Inflammatory macrophage (primary cell): Measurements from ENCODE around the gene SFTPB.
"Not testable (repeated sequence)": the region's sequence is repeated elsewhere in the genome, so short reads cannot be mapped to it uniquely, and the experiment has no call there.

ENCODE experiments used
- DNase-seq, 2 donors: peaks; one replicate each; pipeline ENCODE4 v3.0.0-alpha.2; 2020 to 2022

SFTPB gene

DNA sequence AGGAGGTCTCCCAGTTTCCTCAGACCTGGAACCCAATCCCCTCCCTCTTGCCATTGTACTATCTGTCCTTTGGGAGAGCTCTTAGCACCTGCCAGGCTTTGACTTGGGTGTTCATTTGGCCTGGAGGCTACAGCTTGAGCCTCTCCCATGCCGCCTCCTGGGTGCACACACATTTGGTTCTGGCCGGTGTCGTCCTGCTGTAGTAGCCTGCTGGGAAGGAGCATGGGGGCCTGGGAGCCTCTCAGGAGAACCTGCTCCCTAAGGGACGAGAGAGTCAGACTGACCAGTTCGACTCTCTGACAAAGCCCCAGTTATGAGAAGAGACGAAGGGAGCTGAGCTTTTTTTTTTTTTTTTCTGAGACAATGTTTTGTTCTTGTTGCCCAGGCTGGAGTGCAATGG, 7.4 kb upstream of the SFTPB start:
- DNase-seq, result no peak

DNA sequence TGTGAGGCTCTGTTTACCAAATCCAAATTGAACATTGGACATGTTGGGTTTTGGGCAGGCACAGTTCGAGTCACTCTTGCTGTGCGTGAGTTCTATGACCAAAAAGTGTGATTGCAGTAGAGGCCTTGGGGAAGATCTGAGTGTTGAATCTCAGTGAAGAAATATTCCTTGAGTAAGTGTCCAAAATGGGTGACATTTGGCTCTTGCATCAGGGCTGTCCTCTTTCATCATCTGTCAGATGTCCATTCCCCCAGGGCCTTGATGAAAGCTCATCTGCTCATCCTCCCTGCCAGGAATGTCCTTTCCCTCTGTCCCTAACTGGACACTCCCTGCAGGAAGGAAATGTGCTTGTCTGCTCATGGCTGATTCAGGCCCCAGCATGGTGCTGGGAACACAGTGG, 6.4 kb upstream of the SFTPB start:
- peak; percentile 86 to 91 for DNase-seq

DNA sequence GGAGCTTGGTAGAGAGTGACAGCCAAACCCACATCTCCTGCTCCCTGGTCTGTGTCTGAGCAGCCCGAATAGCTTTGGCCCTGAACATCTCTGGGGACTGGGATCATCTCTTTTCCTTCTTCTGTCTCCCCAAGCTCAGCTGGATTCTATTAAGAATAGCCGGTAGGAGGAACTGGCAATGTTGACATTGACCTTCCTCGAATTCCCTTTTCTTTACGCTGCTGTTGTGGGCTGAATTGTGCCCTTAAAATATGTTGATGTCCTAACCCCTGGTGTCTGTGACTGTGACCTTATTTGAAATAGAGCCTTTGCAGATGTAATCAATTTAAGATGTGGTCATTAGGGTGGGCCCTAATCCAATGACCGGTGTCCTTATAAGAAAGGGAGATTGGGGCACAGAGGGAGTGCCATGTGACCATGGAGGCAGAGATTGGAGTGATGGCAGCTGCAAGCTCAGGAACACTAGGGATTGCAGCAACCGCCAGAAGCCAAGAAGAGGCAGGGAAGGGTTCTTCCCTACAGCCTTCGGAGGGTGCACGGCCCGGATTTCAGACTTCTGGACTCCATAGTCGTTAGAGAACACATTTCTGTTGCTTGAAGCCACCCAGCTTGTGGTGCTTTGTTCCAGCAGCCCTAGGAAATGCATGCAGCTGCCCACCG, 5.8 kb upstream of the SFTPB start:
- DNase-seq, result peak; percentile 63 to 69

- DNase-seq, result peak; percentile 29 to 54
Measured at GRCh38 chr2:85672456-85672855, 4.5 kb upstream of the SFTPB start.

GRCh38 chr2:85670416-85670815, 2.4 kb upstream of the SFTPB start:
- DNase-seq, result not testable (repeated sequence)

GRCh38 chr2:85669549-85669948, 1.6 kb upstream of the SFTPB start:
- DNase-seq, result peak in 1 of 2 donors; percentile 19

- no peak for DNase-seq
Measured at GRCh38 chr2:85668857-85669142, 801 bp upstream of the SFTPB start.

DNA sequence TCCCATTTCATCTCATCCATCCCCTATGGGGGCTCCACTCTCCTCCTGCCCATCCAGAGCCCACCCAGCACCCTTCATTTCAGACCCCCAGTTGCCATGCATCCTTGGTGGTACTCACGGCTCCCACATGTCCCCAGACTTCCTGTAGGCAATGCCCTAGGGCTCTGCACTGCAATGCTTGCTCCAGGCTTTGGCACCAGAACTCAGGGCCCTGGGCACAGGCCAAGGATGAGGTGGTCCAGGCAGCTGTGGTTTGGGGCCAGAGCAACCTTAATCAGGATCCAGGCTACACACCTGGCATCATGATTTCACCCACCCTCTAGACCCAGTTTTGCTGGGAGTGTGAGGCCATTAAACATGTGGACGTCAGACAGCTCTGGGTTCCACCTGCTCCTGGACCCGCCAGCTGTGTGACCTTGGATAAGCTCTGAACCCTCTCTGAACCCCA, 414 bp downstream of the SFTPB start:
- no peak for DNase-seq

- peak; percentile 61 to 72 for DNase-seq
Measured at GRCh38 chr2:85666435-85667316, 1.3 kb downstream of the SFTPB start.

DNA sequence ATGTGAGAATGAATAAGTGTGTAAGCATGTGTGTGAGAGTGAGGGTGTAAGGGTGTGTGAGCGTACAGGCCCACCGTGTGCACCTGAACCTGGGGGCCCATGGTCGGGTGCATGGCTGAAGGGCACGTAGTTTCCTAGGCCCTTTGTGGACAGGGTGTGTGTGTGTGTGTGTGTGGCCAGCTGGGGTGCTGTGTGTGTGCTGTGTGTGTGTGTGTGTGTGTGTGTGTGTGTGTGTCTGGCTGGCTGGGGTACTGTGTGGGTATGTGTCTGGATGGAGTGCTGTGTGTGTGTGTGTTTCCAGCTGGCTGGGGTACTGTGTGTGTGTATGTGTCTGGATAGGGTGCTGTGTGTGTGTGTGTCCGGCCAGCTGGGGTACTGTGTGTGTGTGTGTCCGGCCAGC, 2.0 kb downstream of the SFTPB start:
- no peak for DNase-seq

GRCh38 chr2:85665264-85665937, 2.6 kb downstream of the SFTPB start:
- no peak for DNase-seq

DNA sequence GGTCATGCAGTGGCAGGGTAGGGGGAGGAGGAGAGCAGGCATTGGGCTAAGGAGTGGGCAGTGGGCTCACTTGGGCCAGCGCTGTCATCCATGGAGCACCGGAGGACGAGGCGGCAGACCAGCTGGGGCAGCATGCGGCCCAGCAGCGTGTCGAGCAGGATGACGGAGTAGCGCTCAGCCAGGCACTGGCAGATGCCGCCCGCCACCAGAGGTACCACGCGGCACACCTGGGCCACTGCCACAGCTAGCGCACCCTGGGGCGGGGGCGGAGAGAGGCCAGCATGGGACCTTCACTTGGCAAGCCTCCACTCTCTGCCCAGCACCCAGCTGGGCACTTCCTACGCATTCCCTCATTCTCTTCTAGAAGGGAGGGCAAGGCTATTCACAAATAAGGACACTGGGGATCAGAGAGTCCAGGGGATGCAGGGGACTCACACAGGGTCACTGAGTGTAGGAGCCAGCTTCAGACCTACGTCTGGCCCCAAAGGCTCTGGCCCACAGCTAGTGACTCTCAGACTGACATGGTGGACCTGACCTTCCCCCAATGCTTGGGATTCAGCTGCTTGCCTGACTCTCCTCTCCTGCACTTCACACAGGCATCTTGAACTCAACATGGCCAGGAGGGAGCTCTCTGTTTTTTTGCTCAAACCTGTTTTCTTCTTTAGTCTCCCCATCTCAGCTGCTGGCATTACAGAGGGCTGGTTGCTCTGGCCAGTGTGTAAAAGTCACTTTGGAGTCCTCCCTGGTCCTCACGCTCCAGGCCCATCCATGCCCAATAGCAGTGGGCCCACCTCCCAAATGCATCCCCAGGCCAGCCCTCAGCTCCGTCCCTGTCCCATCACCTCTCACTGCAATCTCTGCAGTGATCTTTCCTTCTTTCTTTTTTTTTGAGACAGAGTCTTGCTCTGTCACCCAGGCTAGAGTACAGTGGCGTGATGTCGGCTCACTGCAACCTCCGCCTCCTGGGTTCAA, 4.1 kb downstream of the SFTPB start:
- no peak for DNase-seq

- DNase-seq, result no peak
Measured at GRCh38 chr2:85662899-85663593, 5.0 kb downstream of the SFTPB start.

GRCh38 chr2:85661139-85661858, 6.7 kb downstream of the SFTPB start:
- no peak for DNase-seq

DNA sequence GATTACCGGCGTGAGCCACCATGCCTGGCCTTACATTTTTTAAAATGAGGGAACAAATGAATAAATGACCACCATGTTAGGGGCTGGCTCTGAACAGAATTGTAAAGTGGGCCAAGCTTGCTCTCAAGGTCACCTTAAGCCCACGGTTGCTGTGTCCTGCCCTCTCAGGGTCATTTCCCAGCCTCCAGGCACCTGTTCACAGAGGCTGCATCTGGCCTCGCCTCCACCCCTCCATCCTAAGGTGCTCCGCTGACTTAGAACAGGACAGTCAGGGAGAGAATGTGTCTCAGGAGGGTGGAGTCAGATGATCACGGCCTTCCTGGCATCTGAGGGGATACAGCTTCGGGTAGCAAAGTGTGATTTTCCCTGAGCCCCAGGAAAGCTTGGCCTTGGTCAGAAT, 7.3 kb downstream of the SFTPB start:
- no peak for DNase-seq

DNA sequence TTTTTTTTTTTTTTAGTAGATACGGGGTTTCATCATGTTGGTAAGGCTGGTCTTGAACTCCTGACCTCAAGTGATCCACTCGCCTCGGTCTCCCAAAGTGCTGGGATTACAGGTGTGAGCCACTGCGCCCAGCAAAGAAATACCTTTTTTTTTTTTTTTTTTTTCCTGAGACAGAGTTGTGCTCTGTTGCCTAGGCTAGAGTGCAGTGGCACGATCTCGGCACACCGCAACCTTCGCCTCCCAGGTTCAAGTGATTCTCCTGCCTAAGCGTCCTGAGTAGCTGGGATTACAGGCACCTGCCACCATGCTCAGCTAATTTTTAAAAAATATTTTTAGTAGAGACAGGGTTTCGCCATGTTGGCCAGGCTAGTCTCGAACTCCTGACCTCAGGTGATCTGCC, 7.7 kb downstream of the SFTPB start:
- not testable (repeated sequence) for DNase-seq

DNA sequence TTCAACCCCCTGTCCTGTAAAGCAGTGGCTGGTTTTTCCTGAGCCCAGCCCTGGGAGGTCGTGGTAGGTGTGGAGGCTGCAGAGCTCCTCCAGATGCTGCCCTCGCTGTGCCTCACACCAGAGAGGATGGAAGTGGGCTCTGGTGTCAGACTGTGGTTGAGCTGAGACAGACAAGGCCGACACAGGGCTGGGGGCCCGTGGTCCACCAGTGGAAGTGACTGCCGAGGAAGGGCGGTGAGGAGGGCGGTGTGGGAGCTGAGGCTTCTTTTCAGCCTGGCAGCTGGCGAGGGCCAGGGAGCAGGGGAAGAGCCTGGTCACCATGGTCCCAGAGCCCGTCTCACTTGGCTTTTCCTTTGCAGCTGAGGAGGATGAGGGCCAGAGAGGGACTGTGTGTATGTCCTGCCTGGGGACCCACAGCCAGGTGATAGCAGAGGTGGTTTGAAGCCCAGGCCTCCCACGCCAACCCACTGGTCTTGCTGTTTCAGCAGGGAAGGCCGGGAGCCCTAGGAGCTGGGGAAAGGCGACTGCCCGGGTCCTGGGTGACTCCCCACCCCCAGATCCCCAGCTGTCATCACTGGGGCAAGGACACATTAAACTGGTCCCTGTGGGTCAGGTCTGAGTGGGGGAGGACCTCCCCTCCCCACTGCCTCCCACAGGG, 8.5 kb downstream of the SFTPB start:
- no peak for DNase-seq

DNA sequence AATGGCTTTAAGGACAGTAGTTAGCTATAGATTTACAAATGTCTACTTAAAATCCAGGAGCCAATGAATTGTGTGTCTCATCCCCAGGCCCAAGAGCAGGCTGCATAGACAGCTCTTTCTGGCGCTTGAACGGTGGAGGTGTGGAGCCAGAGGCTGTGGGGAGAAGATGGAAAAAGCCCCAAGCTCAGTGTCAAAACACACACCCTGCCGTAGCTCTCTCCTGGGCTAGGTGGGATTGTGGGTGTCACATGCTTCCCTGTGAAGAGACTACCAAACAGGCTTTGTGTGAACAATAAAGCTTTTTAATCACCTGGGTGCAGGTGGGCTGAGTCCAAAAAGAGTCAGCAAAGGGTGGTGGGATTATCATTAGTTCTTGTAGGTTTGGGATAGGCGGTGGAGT, 10.6 kb downstream of the SFTPB start:
- DNase-seq, result not testable (repeated sequence)

DNA sequence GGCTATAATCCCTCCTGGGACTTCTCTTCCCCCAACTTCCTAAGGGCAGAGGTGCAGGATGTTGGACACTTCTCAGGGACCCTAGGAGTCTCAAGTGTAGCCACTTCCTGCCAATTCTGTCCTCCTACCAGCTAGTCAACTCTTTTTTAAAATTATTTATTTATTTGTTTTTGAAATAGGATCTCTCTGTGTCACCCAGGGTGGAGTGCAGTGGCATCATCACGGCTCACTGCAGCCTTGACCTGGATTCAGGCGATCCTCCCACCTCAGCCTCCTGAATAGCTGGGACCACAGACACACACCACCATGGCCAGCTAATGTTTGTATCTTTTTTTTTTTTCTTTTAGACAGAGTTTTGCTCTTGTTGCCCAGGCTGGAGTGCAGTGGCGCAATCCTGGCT, 11.5 kb downstream of the SFTPB start:
- no peak for DNase-seq

DNA sequence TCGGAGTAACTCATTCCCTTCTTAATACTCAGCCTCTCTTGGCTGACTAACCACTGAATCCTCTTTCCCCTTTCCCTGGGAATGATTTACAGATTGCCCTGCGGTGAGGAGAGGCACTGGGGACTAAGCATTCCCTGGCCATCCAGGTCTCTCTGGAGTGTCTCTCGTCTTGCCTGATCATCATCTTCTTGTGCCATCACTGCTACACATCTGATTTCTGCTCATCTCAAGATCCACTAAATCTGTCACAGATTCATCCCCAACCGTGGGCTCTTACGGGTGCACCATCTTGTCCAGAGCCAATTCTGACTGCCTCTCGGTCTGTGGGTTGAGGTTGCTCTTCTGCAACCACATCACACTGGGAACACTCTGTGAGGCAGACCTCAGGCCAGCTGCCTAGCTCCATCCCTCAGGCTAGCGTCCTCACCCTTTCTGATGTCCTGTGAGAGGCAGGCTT, 12.0 kb downstream of the SFTPB start:
- no peak for DNase-seq
